PC-9 (cell line): ENCODE data around the gene UVSSA.

Experiments
- CTCF ChIP-seq: fragments of 200-600 bp; sonication (generic); conservative IDR thresholded peaks from 2 replicates; pipeline ENCODE4 v1.6.1; 2017; ENCODE audit warnings: mixed run types, antibody characterized with exemption, mild to moderate bottlenecking, moderate library complexity
- EZH2 ChIP-seq: fragments of 200-600 bp; sonication (generic); IDR thresholded peaks from 2 replicates; pipeline ENCODE4 v1.8.0; 2017; ENCODE audit warnings: antibody characterized with exemption, low read depth

- TF ChIP-seq CTCF: no peak
- no peak for TF ChIP-seq EZH2
These were observed 2.6 kb downstream of the UVSSA start for GRCh38 chr4:1349359-1350168.
